Measurements from ENCODE around the gene CCDC8. TPM values are rescaled to one million over a fixed set of nuclear protein-coding genes. Genes with fewer than 3 reads are reported as not detected.

Gene CCDC8
- total RNA-seq, 4 donors from 2014 or later, result 0.70 to 2.5 (median 0.90) TPM

DNA sequence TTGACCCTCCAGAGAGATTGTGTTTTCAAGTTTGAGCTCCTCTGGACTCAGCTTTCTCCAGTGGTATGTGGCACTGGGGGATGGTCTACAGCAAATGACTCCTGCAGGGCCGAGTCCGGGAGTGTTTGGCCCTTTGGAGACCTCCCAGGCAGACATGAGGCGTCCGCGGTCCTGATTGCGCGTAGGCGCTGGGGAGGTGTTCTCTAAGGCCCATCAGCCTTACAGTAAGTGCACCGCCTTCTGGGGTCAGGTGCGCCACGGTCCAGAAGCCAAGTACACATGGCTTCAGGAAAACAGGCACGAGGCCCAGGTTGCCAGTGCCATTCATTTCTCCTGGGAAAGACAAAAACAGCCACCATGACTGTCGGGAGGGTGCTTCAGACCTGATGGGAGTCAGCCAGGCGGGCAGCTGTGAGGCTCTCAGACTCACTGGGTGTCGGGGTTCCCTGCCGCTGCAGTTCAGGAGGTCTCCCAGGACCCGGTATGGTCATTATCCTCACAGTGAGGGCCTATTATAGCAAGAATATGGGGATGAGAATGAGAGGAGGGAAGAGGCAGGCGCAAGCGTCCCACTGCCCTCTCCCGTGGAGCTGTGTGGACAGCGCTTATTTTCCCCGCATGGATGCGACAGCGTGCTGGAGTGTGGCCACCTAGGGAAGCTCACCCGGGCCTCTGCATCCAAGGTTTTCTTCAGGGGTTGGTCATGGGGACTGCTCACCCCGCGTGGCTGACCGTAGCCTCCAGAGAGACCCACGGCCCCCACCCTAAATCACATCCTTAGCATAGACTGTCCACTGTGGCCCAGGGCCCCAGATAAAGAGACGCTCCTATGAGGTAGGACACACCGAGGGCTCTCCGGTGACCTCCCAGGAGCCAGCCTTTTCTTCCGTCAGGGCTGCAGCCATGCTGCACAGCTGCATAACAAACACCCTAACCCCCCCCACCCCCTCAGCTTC lies 21.8 kb downstream of the CCDC8 start:
- no peaks in the 10 kb centered on the region for H3K4me1 ChIP-seq
- no peak for DNase-seq
- no peak overlapping the region for H3K27ac ChIP-seq
- H3K4me3 ChIP-seq, result no peak overlapping the region
- no peak for TF ChIP-seq CTCF (IDR thresholded peaks at IDR 0.05)
- TF ChIP-seq POLR2A (IDR thresholded peaks at IDR 0.05), result no peak
- H3K36me3 ChIP-seq, result peaks cover 0 to 49% (median 0%) of the 10 kb centered on the region in 3 donors
- H3K27me3 ChIP-seq, result no peaks in the 10 kb centered on the region
- H3K9me3 ChIP-seq, result no peaks in the 10 kb centered on the region

DNA sequence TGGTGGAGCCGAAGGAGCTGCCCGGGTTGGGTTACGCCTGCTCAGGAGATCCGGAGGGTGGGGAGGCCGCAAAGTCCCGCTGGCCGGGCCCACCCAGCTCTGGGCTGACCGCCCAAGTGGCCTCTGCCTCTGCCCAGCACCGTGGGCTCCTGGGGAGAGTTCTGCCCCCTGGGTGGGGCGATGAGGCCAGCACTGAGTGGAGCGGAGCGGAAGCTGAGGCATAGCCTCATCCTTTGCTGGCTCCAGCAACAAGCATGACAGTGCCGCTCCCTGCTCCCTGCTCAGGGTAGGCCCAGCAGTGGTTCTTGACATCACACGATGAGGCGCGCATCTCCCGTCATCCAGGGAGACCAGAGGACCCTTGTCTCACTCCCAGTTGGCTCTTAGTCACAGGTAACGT lies 22.5 kb downstream of the CCDC8 start:
- Histone ChIP-seq H3K9me3 (no peaks in the 10 kb centered on the region), H3K4me1 (no peaks in the 10 kb centered on the region), H3K27ac (no peak overlapping the region), H3K36me3 (peaks cover 0 to 55% (median 0%) of the 10 kb centered on the region in 3 donors), H3K4me3 (no peak overlapping the region), H3K27me3 (no peaks in the 10 kb centered on the region)
- TF ChIP-seq POLR2A (IDR thresholded peaks at IDR 0.05) (no peak), CTCF (IDR thresholded peaks at IDR 0.05) (no peak)
- DNase-seq, result no peak

GRCh38 chr19:46390121-46390858 lies 23.1 kb downstream of the CCDC8 start:
- H3K27me3 ChIP-seq, result no peaks in the 10 kb centered on the region
- TF ChIP-seq CTCF (IDR thresholded peaks at IDR 0.05), result no peak
- no peak for TF ChIP-seq POLR2A (IDR thresholded peaks at IDR 0.05)
- no peaks in the 10 kb centered on the region for H3K9me3 ChIP-seq
- H3K36me3 ChIP-seq, result peaks cover 0 to 60% (median 0%) of the 10 kb centered on the region in 3 donors
- no peak overlapping the region for H3K4me3 ChIP-seq
- no peaks in the 10 kb centered on the region for H3K4me1 ChIP-seq
- no peak overlapping the region for H3K27ac ChIP-seq
- DNase-seq, result no peak

- Histone ChIP-seq H3K36me3 (peaks cover 0 to 77% (median 0%) of the 10 kb centered on the region in 3 donors), H3K27me3 (no peaks in the 10 kb centered on the region), H3K27ac (no peak overlapping the region), H3K9me3 (no peaks in the 10 kb centered on the region), H3K4me1 (no peaks in the 10 kb centered on the region), H3K4me3 (no peak overlapping the region)
- TF ChIP-seq POLR2A (IDR thresholded peaks at IDR 0.05) (no peak), CTCF (IDR thresholded peaks at IDR 0.05) (no peak)
- DNase-seq, result no peak
These were observed 24.9 kb downstream of the CCDC8 start for GRCh38 chr19:46388311-46389095.

GRCh38 chr19:46387713-46388130 lies 25.6 kb downstream of the CCDC8 start:
- Histone ChIP-seq H3K4me3 (no peak overlapping the region), H3K9me3 (no peaks in the 10 kb centered on the region), H3K4me1 (no peaks in the 10 kb centered on the region), H3K27me3 (no peaks in the 10 kb centered on the region), H3K27ac (no peak overlapping the region), H3K36me3 (peaks cover 0 to 85% (median 0%) of the 10 kb centered on the region in 3 donors)
- no peak for DNase-seq
- no peak for TF ChIP-seq POLR2A (IDR thresholded peaks at IDR 0.05)
